NCI-H774 (cell line): ENCODE measurements around the gene LZTR1.

Source experiments
- DNase-seq: peaks from one replicate; lab custom pipeline; 2025; lab: John Stamatoyannopoulos, UW

The LZTR1 gene

DNA sequence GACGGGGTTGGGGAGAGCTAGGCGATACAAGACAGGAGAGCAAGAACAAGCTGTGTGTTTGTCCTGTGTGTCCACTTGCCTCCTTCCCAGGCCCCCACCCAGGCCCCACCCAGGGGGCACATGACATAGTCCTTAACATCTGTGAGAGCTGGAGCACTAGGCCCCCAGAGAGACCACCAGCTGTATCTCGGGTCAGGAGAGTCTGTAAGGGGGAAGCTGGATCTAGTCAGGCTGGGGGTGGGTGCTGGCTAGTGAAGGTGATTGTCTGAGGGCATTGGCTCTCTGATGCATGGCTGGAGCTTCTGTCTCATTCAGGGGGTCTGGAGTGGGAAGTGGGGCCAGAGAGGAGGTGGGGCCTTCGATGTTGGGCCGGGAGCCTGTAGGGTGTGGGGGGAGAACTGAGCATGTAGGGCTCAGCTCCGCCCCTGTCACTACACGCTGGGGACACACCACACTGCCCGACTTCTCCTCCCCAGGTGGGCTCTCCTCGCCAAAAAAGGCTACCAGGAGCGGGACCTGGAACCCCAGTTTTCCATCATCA, 33.4 kb downstream of the LZTR1 start:
- no peak for DNase-seq

DNA sequence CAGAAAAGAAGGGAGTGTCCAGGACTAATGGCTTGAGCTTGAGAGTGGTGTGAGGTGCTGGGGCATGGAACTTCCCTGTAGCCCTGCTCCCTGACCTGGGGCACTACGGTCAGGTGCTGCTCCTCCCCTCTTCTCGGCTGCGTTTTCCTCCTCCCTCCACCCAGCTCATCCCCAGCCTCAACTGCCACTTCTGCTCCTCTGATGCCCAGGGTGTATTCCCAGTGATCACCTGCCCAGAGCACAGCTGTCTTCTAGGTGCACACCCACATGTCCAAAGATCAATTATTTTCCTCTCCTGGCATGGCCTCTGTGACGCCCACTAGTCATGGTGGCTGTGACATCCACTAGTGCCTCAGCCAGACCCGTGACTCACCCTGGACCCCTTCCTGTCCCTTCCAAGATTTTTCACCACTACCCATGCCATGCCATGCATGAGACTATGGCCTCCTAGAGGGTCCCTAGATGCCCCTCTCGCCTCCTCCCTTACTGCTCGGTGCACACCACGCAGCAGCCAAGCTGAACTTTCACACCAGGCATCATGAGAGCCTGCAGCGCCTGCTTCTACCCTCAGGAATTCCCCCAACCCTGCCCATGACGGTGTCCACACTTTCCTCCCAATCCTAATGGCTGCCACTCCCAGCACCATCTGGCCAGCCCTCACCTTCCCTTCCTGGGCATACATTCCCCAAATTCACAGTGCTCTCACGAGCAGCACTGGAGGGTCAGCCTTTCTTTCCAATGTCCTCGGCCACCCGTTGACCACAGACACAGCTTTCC, 34.7 kb downstream of the LZTR1 start:
- no peak for DNase-seq

DNA sequence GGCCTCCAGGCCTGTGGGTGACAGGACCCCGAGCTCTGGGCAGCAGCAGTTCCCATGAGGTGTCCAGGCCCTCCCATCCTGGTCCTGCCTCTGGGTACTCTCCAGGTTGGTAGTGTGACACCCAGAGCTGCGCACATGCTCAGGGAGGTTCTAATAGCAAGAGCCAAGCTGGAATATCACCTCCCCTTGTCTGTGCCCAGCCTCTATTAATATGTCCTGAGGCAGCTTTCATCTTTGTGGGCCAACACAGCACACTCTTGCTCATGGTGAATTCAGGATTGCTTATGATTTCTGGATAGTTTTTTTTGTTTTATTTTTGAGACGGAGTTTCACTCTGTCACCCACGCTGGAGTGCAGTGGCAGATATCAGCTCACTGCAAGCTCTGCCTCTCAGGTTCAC, 36.2 kb downstream of the LZTR1 start:
- DNase-seq, result no peak

GRCh38 chr22:21020802-21021429, 38.8 kb downstream of the LZTR1 start:
- peak; percentile 8 for DNase-seq

DNA sequence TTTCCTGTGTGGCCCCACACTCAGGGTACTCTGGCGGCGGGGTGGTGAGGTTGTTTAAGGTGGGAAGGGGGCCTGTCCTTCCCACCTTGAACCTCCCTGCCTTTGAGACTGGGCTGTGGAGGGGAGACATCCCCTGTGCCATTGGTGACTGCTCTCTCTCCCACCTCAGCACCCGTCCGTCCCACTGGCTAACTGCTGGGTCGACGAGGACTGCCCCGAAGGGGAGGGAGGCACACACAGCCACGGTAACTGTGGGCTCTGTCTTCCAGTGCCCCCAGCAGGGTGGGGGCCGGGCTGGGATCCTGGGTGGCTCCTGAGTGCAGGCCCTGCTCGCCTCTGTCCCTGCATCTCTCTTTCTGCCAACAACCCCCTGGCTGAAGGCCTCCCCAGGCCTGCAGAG, 40.4 kb downstream of the LZTR1 start:
- no peak for DNase-seq

DNA sequence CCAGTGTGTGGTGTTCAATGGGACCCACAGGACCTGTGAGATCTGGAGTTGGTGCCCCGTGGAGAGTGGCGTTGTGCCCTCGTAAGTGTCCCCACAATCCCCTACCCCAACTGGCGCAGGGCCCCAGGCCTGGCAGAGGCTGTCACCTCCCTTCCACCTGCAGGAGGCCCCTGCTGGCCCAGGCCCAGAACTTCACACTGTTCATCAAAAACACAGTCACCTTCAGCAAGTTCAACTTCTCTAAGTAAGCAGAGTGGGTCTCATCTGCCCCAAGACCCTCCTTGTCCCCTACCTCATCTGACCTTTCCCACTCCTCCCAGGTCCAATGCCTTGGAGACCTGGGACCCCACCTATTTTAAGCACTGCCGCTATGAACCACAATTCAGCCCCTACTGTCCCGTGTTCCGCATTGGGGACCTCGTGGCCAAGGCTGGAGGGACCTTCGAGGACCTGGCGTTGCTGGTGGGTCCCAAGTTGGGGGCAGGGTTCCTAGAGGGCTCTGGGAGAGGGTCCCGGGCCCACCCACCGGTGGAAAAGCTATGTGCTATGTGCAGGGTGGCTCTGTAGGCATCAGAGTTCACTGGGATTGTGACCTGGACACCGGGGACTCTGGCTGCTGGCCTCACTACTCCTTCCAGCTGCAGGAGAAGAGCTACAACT, 41.0 kb downstream of the LZTR1 start:
- no peak for DNase-seq

GRCh38 chr22:21025266-21025665, 43.2 kb downstream of the LZTR1 start:
- no peak for DNase-seq

GRCh38 chr22:21025763-21026755, 44.0 kb downstream of the LZTR1 start:
- no peak for DNase-seq

- no peak for DNase-seq
Observed at GRCh38 chr22:21026783-21027692, 44.9 kb downstream of the LZTR1 start.

DNA sequence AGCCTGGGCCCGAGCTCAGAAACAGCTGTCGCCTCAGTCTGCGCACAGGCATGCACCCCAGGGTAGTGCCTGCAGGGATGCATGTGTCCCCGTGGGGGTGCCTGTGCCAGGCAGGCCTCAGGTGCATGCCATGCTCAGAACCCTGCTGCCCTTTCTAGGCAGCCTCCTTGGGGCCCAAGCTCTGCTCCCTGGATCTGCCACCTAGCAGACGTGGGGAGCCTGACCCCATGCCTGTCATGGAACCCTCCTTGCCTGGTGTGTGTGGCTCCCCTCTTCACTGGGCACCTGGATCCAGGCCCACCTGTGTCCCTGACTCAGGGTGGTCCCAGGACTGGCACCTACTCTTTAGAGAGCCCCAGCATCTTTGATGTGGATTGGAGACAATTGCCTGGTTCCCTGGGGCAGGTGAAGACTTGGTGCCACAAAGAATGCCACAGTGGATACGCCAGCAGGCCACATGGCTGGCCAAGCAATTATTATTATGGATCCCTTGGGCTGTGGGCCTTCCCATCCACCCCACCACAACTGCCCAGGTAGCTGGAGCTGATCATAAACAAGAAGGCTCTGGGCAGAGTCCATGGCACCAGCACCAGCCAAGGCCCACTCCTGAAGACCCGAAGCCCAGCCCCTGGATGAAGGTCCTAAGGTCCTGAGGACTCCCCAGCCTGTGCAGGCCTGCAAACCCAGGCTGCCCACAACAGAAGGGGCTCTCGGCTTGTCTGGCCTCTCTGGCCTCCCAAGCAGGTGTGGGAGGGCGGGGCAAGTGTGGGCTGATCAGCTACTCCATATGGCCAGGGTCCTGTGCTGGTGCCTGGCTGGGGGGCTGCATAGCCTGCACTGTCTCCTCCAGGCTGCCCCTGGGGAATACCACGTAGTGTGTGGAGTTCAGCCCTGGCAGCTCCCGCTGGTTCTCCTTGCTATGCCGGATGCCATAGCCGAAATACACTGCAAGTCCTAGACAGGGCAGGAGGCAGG, 46.5 kb downstream of the LZTR1 start:
- DNase-seq, result no peak

GRCh38 chr22:21029486-21030025, 47.5 kb downstream of the LZTR1 start:
- no peak for DNase-seq

- DNase-seq, result no peak
Observed at GRCh38 chr22:21030032-21030431, 47.9 kb downstream of the LZTR1 start.

DNA sequence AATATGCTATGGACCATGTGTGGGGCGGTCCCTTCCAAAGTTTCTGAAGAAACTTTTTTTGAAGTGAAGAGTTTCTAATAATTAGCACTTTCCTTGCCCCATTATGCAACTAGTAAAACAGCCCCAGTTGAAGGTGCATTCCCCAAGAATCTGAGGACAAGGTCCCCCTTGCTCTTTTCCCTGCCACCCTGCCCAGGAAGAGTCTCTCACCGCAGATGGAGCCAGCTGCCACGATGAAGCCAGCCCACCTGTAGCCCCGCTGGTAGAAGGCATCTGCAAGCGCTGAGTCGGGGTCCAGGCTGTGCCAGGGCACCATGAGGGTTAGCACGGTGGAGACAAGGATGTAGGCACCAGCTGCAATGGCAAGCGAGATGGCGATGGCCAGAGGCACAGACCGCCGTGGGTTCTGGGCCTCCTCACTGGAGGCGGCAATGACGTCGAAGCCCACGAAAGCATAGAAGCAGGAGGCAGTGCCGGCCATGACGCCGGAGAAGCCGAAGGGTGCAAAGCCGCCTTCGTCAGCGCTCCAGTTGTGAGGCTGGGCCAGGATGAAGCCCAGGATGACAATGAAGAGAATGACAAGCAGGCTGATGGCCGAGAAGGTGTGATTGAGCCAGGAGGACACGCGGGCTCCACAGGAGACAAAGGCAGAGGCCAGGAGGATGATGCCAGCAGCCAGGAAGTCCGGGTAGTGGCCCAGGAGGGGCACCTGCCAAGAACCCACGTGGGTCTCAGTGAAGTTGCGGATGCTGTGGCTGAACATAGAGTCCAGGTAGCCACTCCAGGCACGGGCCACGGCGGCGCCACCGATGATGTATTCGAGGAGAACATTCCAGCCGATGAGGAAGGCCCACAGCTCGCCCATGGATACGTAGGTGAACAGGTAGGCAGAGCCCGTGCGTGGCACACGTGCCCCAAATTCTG, 48.8 kb downstream of the LZTR1 start:
- DNase-seq, result no peak

DNA sequence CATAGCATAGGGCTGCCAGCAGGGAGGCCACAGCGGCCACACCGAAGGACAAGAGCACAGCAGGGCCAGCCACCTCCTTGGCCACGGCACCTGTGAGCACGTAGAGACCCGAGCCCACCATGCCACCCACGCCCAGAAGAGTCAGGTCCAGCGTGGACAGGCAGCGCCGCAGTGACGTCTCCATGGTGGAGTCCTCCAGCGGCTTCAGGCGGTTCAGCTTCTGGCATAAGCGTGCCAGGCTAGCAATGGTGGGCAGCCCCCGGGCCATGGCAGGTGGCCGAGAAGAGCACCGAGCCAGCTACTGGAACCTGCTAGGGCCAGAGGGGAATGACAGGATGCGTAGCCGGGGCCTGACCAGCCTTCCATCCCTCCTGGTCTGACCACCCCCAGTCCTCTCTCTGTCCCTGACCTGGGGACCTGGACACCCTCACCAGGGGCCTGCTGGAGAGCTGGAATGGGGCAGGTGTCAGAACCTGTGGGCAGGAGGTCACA, 49.5 kb downstream of the LZTR1 start:
- DNase-seq, result no peak

GRCh38 chr22:21032037-21032867, 50.2 kb downstream of the LZTR1 start, which contains the start of gene SLC7A4:
Gene SLC7A4, minus strand, starts transcription at chr22:21032561. Its CDS starts 749 bp downstream, at chr22:21031812.
- no peak for DNase-seq

DNA sequence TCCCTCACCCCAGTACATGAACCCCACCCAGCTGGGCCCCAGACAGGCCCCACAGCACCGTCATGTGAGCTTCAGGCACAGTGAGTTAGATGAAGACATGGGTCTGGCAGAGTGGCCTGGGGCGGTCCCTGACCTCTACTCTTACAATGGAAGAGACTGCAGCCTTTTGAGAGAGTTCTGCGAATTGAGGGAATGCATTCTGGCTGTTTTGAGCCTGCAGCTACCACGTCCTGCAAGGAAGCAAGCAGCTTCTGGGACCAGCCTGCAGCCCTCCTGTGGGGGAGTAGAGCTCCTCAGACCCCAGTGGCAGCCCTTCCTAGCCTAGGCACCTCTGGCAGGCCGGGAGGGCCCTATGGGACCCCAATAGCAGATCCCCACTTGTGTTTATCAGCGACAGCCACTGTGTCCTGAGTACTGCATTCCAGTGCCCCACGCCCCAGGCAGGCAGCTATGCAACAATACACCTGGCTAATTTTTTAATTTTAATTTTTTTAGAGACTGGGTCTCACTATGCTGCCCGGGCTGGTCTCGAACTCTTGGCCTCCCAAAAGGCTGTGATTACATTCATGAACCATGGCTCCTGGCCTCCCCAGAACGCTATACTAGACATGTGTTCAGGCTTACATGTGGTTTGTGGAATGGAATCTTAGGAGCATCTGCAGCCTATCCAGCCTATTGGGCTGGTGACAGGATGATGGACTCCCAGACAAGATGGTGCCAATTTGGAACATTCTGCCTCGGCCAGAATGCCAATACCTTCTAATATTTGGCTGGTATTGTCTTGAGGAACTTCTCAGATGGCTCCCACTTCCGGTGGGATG, 51.0 kb downstream of the LZTR1 start:
- DNase-seq, result no peak
